ENCODE results near the gene ACYP1. TPM values are rescaled to one million over a fixed set of nuclear protein-coding genes. Genes with fewer than 3 reads are reported as not detected.

Gene ACYP1
- total RNA-seq, 4 donors from 2014 or later = 6.6 to 36.0 (median 23.2) TPM

DNA sequence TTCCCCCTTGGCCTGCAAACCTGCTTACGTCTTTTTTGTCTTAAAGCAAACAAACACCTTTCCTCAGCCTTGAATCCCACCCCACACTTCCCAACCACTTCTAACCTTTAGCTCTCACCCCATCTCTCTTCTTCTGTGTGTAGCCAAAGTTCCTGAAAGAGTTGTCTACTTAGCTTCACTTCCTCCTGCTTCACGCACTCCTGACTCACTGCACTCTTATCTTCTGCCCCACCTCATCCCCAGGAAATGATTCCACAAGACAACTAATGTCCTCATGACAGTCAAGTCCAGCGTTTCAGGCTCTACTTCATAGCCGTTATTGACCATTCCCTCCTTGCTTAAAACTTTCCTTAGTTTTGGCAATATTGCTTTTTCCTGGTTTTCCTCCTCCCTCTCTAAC, 38.7 kb downstream of the ACYP1 start:
- WGBS, 2 donors (ENCODE audit: low coverage in 1 of 2) = 47 to 71% methylated on average over 1 to 4 of the region's 4 CpGs
- Histone ChIP-seq H3K36me3 (peaks cover 0 to 43% (median 10%) of the 10 kb centered on the region in 4 donors), H3K27ac (peak overlapping the region; percentile 4 to 63 (median 44))

DNA sequence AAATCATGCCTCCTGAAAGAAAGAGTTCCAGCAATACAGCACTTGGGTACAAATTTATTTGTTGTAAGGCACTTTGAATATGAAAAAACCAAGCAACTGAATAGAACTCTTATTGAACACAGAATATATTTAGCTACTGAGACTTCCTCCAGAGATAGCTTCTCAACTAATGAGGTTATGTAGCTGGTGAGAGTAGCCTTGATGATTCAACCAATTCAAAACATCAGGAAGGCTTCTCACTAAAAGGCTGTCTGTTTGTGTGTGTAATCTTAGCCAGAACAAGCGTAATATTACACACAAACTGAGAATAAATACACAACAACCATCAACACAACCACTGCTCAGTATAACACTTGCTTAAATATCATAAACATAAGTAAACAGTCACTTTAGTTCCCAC, 40.7 kb downstream of the ACYP1 start:
- Histone ChIP-seq H3K9me3 (no peaks in the 10 kb centered on the region), H3K4me3 (no peak overlapping the region), H3K4me1 (peaks cover 0 to 22% (median 9%) of the 10 kb centered on the region in 4 donors), H3K36me3 (peaks cover 0 to 38% (median 10%) of the 10 kb centered on the region in 4 donors), H3K27me3 (no peaks in the 10 kb centered on the region), H3K27ac (no peak overlapping the region)
- no peak for DNase-seq
- intact Hi-C loops (cut with DNase I; ENCODE audit: low total_unique reads) (no loop called here), in situ Hi-C loops (cut with MboI; ENCODE audit: low pct_ligation_motif_present in 1 of 4, low pct_unique_long_range_greater_than_20kb in 1 of 4, low sequenced_read_pairs in 3 of 4) (no loop called here)
- TF ChIP-seq POLR2A (IDR thresholded peaks at IDR 0.05) (no peak), POLR2AphosphoS5 (IDR thresholded peaks at IDR 0.05) (no peak), EP300 (IDR thresholded peaks at IDR 0.05; ENCODE audit: low read depth) (no peak)
- TF ChIP-seq, protein P1, sequence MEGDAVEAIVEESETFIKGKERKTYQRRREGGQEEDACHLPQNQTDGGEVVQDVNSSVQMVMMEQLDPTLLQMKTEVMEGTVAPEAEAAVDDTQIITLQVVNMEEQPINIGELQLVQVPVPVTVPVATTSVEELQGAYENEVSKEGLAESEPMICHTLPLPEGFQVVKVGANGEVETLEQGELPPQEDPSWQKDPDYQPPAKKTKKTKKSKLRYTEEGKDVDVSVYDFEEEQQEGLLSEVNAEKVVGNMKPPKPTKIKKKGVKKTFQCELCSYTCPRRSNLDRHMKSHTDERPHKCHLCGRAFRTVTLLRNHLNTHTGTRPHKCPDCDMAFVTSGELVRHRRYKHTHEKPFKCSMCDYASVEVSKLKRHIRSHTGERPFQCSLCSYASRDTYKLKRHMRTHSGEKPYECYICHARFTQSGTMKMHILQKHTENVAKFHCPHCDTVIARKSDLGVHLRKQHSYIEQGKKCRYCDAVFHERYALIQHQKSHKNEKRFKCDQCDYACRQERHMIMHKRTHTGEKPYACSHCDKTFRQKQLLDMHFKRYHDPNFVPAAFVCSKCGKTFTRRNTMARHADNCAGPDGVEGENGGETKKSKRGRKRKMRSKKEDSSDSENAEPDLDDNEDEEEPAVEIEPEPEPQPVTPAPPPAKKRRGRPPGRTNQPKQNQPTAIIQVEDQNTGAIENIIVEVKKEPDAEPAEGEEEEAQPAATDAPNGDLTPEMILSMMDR (IDR thresholded peaks at IDR 0.05) = peak in 1 of 5 experiments; percentile 0
- 33 to 45% methylated on average over 1 of the region's 1 CpG for WGBS, 2 donors (ENCODE audit: low coverage in 1 of 2)

More for the DNA sequence above, 38.7 kb downstream of the ACYP1 start:
- H3K4me1 ChIP-seq = peaks cover 0 to 20% (median 7%) of the 10 kb centered on the region in 4 donors
- no peaks in the 10 kb centered on the region for H3K9me3 ChIP-seq
- DNase-seq = peak; percentile 20
- H3K4me3 ChIP-seq = no peak overlapping the region
- intact Hi-C loops (cut with DNase I; ENCODE audit: low total_unique reads) (no loop called here), in situ Hi-C loops (cut with MboI; ENCODE audit: low pct_ligation_motif_present in 1 of 4, low pct_unique_long_range_greater_than_20kb in 1 of 4, low sequenced_read_pairs in 3 of 4) (no loop called here)
- no peak for TF ChIP-seq POLR2A (IDR thresholded peaks at IDR 0.05)
- TF ChIP-seq, protein P1 (IDR thresholded peaks at IDR 0.05) = no peak
- TF ChIP-seq EP300 (IDR thresholded peaks at IDR 0.05; ENCODE audit: low read depth) = no peak
- TF ChIP-seq POLR2AphosphoS5 (IDR thresholded peaks at IDR 0.05) = no peak
- no peaks in the 10 kb centered on the region for H3K27me3 ChIP-seq

DNA sequence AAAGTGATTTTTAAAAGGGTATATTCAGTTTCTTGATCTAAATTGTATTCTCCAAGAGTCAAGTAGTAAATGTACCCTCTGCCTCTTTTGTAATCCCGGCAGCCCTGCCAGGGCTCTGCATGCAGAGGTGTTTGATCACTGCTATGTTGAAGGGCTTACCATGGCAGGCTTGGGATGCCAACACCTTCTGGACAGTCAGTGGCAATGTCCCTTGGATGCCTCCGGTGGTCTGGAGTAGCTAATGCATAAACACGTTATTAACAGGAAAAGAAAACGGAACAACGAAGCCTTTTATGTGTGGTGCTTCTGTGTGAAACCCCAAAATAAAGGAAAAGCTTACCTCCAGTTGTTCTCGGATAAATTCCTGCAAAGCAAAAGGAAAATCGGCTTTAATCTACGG, 41.2 kb downstream of the ACYP1 start:
- in situ Hi-C loops (cut with MboI; ENCODE audit: low pct_ligation_motif_present in 1 of 4, low pct_unique_long_range_greater_than_20kb in 1 of 4, low sequenced_read_pairs in 3 of 4) (no loop called here), intact Hi-C loops (cut with DNase I; ENCODE audit: low total_unique reads) (no loop called here)
- Histone ChIP-seq H3K4me1 (peaks cover 0 to 26% (median 9%) of the 10 kb centered on the region in 4 donors), H3K27me3 (no peaks in the 10 kb centered on the region), H3K9me3 (no peaks in the 10 kb centered on the region), H3K36me3 (peaks cover 0 to 39% (median 12%) of the 10 kb centered on the region in 4 donors), H3K4me3 (no peak overlapping the region), H3K27ac (peak overlapping the region in 1 of 4 donors; percentile 4)
- TF ChIP-seq POLR2A (IDR thresholded peaks at IDR 0.05) = no peak
- no peak for TF ChIP-seq EP300 (IDR thresholded peaks at IDR 0.05; ENCODE audit: low read depth)
- TF ChIP-seq, protein P1 (IDR thresholded peaks at IDR 0.05) = peak in 3 of 5 experiments; percentile 9 to 15 (median 9)
- no peak for DNase-seq
- 73 to 78% methylated on average over 8 of the region's 8 CpGs for WGBS, 2 donors (ENCODE audit: low coverage in 1 of 2)

- no peaks in the 10 kb centered on the region for H3K9me3 ChIP-seq
- DNase-seq = peak; percentile 55
- peak overlapping the region; percentile 27 to 57 (median 50) for H3K27ac ChIP-seq
- TF ChIP-seq, protein P1 (IDR thresholded peaks at IDR 0.05) = no peak
- peak in 2 of 3 donors; percentile 55 to 58 for TF ChIP-seq POLR2AphosphoS5 (IDR thresholded peaks at IDR 0.05)
- 52 to 55% methylated on average over 2 to 3 of the region's 3 CpGs for WGBS, 2 donors (ENCODE audit: low coverage in 1 of 2)
- peaks cover 0 to 63% (median 31%) of the 10 kb centered on the region in 4 donors for H3K36me3 ChIP-seq
- no peaks in the 10 kb centered on the region for H3K27me3 ChIP-seq
- in situ Hi-C loops (cut with MboI; ENCODE audit: low pct_ligation_motif_present in 1 of 4, low pct_unique_long_range_greater_than_20kb in 1 of 4, low sequenced_read_pairs in 3 of 4) = no loop called here
- peaks cover 0 to 14% (median 6%) of the 10 kb centered on the region in 4 donors for H3K4me1 ChIP-seq
- H3K4me3 ChIP-seq = no peak overlapping the region
- intact Hi-C loops (cut with DNase I; ENCODE audit: low total_unique reads) = no loop called here
Observed at GRCh38 chr14:75018694-75019093, 45.1 kb downstream of the ACYP1 start.
